ENCODE results near the gene CRHR2.

CRHR2 gene

DNA sequence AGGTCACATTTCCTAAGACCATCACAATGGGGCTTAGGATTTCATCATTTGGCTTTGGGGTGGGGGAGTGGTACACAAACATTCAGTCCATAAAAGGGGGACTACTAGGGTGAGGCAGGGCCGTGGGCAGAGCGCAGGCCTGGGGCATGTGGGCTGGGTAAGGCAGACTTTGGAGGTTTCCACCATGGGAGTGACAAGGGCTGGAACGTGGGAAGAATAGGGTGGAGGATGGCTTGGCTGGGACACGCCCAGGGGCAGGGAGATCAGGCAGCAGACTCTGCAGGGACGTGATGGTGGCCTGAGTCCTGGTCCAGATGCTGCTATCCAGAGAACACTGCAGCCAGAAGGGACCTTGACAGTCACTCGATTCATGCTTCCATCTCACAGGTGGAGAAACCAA lies 24.7 kb upstream of the CRHR2 start:
- DNase-seq = no peak

DNA sequence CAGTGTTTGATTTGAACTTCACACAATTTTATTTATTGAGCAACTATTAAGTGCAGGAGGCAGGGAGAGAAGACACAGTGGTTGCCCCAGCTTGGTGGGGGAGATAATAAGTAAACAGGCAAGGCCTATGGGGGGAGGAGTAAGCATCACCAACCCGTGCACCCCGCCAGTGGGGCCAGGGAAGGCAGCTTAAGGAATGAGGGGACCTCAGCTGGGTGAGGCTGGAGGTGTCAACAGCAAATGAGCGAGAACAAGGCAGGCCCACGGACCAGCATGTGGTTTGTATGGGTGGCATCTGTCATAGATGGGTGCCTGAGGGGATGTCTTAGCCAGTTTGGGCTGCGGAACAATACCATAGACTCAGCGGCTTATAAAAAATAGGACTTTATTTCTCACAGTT lies 24.1 kb upstream of the CRHR2 start:
- DNase-seq = no peak

DNA sequence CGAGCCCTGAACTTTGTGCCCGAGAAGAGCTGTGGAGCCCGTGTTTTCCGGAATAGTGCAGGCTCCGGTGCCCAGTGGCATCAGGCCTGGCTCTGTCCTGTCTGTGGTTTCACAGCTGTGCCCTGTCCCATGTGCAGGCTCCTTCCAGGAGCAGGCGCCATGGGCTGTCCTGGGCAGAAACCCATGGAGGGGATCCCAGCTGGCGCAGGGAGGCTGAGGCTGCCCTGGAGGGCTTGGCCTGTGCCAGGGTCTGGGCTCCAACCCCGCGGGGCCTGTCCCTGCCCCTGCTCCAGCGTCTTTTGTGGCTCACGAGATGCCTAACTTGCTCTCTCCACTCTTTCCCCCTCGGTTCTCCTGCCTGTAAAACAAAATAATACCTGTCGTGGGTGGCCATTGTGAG lies 23.3 kb upstream of the CRHR2 start:
- no peak for DNase-seq

DNA sequence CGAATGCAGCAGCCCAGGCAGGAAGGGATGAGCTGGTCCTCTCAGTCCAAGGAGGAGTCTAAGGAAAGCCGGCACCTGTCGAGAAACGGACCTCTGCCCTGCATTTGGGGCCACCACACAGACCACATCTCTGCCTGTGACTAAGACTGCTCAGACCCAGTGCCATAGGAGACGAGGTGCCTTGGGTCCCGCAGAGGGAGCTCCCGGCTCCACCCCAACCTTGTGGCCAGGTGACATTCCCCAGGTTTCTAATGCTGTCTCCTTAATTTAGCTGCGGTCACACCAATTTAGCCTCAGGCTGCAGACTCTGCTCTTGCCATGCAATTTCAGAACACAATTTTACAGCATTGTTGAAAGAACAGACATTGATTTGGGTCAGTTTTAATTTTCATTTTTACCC lies 22.8 kb upstream of the CRHR2 start:
- no peak for DNase-seq

DNA sequence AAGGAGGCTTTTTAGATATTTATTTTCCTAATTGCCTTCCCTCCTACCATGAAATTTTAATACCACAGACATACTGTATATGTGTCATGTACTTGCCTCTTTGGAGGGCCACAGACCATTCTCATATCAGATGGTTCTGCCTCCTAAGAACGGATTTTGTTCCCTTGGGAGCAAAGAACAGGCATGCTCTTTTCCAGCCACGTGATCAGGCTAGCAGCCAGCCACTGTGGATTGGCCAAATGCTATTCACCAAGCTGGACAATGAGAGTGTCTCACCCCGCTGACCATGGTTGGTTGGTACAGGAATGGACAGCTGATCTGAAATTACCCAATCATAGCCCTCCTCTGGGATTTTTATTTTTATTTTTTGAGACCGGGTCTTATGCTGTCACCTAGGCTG lies 21.5 kb upstream of the CRHR2 start:
- no peak for DNase-seq

DNA sequence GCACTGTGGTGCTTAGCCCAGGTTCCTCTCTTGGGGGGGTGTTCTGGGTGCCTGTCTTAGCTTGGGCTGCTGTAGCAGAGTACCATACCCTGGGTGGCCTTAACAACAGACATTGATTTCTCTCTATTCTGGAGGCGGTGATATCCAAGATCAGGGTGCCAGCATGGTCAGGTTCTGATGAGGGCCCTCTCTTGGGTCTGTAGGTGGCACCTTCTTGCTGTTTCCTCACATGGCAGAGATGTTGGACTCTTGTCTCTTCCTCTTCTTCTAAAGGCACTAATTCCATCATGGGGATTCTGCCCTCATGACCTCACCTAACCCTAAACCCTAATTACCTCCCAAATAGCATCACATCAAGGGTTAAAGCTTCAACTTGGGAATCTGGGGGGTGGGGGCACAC lies 19.9 kb upstream of the CRHR2 start:
- no peak for DNase-seq

DNA sequence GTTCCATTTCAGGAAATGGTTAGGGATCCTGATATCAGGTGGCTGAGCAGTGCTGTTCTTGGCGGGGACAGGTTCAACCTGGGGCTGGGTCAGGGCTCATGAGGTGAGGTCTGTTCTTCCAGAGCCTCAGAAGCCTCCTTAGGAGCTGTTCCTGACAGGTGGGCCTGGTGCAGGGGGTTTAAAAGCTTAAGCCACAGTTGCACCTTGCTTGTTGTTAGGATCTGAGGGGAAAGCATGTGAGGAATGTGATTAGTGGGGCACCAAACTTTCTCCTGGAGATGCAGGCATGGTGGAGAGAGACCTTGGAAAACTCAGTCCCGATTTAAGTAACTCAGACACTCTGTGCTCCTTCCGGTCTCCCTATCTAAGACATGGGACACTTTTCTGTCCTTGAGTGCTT lies 18.7 kb upstream of the CRHR2 start:
- DNase-seq = no peak

DNA sequence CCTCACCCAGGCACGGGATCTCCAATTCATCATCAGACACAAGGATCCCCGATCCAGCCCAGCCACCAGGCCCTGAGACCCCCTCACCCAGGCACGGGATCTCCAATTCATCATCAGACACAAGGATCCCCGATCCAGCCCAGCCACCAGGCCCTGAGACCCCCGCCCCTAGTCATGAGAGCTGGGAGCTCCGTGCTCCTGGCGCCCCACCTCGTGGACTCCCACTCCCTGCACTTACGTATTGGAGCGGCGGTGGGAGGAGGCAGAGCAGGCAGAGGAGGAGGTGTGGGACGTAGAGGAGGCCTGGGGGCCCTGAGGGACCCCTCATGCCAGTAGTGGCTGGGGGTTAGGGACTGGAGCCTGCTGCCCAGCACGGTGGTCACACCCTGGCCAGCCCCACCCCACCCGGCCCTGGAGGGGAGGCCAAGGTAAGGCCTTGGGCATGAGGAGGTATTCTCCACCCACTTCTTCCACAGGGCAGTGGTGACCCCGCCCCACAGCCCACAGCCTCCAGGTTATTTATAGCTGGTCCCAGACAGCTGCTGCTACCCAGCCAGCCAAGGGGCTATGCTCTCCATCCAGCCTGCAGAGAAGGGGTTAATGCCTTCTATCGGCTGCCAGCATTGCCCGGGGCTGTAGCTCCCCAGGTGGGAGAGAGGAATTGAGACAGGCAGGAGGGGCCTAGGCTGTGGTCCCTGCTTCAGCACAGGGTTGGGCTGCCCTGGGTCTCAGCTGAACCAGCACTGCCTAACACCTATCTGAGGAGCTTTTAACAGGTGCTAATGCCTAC lies 17.6 kb upstream of the CRHR2 start:
- no peak for DNase-seq

DNA sequence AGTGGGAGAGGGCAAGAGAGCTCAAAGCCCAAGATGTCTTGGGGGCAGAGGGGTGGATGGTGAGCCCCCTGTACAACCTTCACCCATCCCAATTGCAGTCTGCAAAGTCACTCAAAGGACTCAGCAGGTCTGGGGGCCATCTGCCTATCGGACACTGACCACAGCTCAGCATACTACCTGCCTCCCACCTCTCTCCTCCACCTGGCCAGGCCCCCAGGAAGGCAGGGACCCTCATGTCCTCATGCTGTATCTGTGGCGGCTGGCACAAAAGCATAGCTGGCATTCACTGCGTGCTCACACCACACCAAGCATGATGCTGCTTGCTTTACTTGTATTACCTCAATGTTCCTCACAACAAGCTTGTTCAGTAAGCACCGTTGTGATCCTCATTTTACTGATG lies 16.2 kb upstream of the CRHR2 start:
- no peak for DNase-seq

DNA sequence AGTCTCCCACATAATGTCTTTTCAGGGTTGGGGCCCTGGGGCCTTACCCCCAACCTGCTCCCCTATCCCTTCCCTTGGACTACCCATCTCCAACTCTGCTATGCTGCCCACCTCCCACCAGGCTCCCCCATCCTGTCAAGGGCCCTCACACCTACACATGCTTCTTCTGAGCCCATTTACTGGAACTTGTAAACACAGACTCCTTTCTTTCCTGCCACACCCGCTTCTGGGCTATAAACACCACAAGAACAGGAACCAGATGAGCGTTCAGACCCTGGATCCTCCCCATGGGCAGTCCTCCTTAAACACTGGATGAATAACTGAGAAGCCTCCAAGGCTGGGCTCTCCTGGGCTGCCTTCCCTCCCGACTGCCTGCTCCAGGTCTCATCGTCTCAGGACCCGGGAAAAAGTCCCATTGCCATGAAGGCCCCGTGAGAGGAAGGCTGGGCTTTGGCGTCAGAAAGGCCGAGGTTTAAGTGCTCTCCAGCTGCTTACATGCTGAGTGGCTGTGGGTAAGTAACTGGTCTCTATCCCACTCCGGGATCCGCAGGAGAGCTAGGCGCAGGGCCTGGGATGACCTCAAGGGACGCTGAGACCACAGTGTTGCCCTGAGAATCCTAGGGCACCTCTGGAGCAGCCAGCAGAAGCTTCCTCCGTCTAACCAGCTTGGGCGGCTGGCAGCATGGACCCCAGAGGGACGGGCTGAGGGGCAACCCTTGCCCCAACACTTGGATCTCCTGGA lies 15.6 kb upstream of the CRHR2 start:
- no peak for DNase-seq

DNA sequence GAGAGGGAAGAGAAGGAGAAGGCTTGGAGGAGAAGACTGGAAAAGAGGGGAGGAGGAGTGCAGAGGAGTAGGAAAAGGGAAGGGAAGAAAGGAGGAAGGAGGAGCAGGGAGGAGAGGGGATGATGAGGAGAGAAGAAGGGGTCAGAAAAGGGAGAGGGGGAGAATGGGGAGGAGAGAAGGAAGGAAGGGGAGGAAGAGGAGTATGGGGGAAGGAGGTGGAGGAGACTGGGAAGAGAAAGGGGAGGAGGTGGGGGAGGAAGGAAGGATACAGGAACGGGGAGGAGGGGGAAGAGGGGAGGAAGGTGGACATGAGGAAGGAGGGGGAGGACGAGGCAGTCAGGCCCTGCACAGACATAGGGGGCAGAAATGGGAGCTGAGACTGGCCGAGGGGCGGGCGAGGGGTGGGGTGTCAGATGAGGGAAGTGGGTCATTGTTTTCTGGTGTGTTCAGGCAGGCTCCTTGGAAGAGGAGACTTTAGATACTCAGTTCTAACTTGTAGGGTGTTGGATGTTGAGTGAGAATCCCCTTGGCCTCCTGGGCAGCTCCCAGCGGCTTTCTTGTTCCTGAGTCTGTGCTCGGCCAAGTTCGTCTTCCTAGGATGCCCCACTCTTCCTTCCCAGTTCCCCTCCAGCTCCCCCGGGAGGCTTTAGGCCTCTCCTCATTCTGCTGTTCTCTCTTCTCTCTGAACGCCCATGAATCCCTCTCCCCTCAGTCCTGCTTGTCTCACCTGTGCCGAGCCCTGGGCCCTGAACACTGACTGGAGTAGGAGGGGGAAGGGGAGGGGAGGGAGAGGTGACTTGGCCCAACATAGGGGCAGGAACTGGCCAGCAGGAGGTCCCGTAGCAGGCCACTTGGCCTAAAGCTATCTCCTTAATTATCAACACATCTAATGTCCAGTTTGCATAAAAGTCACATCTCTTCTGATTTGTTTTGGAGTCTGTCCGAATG lies 12.8 kb upstream of the CRHR2 start:
- DNase-seq = no peak

DNA sequence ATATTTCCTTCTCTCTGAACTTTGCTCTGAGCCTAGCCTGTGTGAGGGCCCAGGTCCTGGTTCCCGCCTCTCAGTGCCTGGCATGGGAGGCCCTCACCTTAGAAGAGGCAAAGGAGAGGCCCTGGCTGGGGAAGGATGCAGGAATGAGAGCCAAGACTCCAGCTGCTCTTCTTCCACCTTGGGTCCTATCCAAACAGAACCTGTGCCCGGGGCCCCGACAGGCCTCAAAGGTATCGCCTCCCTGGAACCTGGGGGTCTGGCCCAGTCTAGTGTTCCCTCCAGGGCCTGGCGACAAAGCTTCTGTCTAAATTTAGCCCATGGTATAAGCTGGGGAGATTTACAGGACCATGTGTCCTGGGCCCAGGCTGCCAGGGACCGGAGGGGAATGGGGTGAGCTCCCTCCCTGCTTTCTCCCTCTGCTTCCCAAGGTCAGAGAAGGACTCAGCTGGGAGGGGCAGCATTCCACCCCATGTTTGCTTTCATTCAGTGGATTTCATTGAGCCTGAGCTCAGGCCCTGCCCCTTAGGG lies 12.0 kb upstream of the CRHR2 start:
- no peak for DNase-seq

DNA sequence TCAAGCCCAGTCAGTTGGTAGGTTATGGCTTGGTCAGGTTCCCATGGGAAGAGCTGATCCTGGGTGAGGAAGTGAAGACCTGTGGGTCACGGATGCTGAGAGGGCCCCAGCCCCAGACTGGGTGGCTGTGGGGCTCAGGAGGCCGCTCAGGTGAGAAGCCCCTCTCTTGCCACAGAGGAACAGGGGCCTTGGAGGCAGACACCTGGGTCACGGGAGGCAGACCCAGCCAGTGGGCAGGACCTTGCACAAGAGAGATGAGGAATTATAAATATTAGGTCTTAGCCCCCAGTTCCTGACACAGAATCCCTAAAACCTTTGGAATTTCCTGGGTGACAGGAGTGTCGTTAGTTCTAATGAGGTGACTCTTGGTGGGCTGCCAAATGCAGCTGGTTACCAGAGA lies 10.6 kb upstream of the CRHR2 start:
- DNase-seq = no peak

DNA sequence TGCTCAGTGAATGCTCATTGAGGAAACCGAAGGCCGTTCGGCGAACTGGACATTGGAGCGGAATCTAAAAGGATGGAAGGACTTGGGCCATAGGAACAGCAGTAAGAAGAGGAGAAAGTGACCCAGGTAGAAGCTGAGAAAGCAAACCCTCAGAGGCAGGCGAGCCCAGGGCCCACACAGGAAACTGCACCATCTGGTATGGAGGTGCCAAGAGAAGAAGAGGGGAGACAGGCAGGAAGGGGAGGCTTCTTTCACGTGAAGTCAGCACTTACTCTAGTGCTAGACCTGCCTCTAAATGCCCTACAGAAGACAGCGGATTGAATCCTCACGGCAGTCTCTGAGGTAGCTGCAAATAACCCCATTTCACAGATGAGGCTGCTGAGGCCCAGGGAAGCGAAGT lies 10.2 kb upstream of the CRHR2 start:
- DNase-seq = no peak

DNA sequence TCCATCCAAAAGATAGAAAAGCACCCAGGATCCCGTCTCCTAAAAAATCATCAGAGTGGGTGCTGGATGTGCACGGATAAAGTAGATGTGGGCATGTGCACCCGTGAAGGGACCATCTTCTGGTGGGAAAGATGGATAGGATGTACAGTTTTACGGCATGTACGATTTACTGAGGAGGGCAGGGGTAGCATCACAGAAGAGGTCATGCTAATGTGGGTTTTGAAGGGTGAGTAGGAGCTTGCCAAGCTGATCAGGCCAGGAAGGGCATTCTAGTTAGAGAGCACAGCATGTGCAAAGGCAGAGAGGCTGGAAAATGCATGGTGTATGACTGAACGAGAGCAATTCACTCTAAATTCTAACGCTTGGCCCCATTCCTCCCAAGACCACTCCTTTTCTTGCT lies 7.8 kb upstream of the CRHR2 start:
- DNase-seq = no peak

DNA sequence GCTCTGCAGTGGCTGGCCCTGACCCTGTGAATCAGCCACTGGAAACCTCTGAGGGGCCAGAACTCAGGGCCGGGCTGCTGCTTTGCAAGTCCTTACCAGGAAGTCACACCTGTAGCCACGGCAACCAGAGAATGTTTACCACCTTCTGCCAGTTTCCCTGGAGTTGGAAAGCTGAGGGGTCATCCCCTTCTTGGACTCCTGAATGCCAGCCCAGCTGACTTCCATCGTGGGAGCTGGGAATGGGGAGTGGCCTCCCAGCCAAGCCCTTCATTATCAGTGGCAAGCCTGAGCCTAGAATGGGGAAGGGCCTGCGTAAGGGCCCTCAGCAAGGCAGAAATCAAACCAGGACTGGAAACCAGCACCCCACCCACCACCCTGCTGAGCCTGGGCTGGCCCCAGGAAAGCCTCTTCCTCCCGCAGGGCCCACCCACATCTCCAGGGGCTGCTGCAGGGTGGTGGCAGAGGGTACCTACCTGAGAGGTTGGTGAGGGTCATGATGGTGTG lies 6.5 kb upstream of the CRHR2 start:
- no peak for DNase-seq

DNA sequence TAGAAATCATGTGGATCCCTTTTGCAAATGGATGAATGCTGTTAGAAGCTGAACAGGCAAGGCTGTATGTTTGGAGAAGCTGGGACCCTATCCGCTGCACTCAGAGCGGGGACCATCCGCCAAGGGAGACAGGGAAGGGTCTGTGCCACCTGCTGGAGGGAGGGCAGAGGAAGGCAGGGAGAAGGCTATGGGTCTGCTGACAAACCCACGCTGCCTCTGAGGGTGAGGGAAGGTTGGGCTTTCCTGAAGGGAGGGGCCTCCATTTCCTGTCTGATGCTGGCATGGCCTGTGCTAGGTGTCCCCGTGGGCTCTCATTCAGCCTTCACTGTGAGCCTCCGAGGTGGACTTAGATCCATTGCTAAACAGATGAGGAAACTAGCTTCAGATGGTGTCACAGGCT lies 5.3 kb upstream of the CRHR2 start:
- no peak for DNase-seq

DNA sequence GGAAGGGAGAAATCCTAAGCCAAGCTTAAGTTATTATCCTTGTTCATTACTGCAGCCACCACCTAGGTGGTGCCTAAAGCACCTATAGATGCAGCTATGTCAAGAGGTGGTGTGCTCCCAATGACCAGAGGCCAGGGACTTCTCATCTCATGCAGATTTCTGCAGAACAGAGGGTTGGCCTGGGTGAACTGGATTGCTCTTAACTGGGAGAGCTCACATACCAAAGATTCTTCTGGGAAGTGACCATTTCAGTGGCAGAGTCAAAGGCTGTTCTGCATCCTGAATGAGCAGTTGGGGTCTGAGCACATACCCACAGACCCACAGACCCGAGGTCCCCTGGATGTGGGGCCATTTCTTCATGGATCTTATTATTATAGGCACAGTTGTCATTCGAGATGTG lies 2.1 kb upstream of the CRHR2 start:
- DNase-seq = no peak

DNA sequence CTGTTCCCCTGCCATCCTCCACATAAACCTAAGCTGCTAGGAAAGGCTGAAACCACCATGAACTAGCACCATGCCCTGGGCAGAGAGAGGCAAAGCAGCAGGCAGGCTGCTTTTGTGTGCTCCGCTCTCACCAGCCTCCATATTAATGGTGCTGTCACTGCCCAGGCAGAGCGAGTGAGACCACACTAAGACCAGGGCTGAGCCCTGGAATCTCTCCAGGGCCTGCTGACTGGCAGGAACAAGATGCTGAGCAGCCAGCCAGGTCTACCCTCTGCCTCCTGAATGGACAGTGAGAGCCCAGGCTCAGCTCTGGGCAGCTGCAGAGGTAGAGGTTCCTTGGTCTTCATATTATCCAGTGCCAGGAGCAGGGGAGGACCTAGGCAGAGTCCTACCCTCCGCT lies 1.6 kb upstream of the CRHR2 start:
- DNase-seq = no peak

DNA sequence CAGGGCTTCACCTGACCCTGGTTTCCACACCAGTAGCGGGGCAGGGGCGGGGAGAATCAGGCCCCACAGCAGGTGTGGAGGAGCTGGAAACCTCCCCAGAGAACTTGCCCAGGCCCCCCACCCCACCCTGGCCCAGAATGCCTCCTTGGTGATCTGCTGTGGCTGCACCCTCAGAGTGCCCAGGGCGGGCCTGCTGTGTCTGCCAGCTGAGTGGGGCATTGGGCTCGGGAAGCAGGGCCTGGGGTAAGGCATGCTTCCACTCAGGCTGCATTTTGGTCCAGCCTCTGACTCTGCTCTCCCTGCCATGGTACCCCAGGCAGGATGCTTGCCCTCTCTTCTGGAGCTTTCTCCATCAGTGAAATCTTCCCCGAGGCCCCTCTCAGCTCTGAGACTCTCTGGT lies 1.1 kb upstream of the CRHR2 start:
- no peak for DNase-seq

DNA sequence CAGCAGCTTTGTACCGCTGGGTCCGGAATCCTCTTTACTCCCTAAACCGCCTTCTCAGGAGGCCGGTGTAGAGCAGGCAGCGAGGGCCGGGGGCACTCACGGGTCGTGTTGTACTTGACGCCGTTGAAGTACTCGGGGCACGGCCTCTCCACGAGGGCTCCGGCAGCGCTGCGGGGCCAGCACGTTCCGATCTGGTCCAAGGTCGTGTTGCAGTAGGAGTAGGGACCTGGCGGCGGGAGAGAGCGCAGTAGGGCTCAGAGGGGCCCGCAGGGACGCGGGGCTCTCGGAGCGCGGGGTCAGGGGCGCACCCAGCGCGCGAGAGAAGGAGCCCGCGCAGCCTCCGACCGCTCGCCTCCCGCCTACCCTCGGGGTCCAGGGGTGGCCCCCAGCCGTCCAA lies 443 bp downstream of the CRHR2 start:
- no peak for DNase-seq

DNA sequence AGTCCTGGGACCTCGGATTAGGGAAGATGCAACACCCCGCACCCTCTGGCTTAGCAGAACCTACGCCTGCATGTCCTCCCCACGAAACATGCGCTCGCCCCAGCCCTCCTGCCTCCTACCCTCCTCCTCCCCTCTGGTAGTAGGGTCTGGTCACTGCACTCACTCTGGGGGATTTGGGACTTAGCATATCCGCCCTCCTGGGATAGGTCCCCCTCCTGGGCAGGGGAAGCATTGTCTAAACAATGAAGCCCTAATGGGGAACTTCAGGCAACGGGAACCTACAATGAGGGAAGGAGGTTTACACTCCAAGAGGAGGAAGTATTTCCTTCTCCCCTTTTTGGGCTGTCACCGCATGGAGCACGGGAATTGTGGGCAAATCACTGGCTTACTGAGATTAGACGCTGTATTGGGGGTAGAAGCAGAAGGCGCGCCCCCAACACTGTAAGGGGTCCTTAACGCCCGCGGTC lies 892 bp downstream of the CRHR2 start:
- no peak for DNase-seq

DNA sequence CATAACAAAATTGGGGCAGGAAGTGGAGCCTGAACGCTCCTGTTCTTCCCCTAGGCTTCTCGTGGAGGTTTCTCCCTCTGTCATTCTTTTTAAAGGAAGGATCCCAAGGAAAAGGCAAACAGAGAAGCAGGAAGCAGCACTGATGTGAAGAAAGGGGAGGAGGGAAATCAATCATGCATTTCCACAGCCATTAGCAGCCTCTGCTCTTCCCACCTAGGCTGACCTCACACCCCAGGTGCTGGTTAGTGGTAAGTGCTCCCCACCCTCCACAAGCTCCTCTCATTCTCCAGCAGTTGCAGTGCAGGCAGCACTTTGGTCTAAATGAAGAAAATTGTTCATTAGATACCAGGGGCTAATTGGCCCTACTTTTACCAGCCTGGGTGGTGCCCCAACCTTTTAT lies 2.6 kb downstream of the CRHR2 start:
- no peak for DNase-seq
